ENCODE results near the gene TAPBP. TPM values are rescaled to one million over a fixed set of nuclear protein-coding genes. Genes with fewer than 3 reads are reported as not detected.

TAPBP gene
- total RNA-seq, 4 donors from 2014 or later, result 69.8 to 150 (median 86.6) TPM

DNA sequence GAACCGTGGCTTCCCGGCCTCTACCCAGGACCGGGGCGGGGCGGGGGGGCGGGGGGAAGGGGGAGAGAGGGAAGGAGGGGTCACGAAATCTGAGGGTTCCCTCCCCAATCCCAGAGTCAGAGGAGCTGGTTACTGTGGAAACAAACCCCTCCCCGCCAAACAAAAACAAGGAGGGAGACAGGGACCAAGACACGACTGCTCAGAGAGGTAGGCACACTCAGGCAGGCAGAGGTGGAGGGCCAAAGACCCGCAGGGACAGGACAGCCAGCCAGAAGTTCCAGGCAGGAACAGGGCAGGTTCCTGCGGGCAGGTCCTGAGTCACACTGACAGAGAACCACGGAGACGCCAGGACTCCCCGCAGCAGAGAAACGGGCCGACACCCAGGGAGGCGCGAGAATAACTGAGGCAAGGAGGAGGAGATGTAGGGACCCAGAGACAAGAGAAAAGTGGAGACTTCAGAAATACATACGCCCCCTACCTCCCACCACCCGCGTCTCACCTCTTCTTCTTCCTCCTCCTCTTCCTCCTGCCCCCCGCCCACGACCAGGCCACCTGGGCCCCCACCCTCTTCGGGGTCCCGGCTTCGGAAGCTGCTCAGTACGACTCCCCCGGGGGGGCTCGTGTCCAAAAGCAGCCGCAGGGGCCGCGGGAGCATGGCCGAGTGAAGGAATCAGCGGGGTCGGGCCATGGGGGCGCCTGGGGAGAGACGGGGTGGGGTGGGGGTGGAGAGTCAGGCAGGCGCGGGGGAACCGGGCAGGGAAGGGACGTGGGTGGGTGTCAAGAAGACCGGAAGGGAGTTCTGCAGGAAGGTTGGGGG lies 15.7 kb downstream of the TAPBP start:
- peak; percentile 94 for DNase-seq (ENCODE audit: extremely low spot score)
- Histone ChIP-seq H3K27ac (replicated peaks in 1 of 4) (peak overlapping the region; percentile 93 to 99 (median 98)), H3K27me3 (no peaks in the 10 kb centered on the region), H3K36me3 (peaks cover 14 to 56% (median 52%) of the 10 kb centered on the region in 4 donors), H3K4me1 (peaks cover 28 to 60% (median 41%) of the 10 kb centered on the region in 4 donors), H3K4me3 (peak overlapping the region; percentile 69 to 98 (median 82)), H3K9me3 (no peaks in the 10 kb centered on the region)
- TF ChIP-seq POLR2A (IDR thresholded peaks at IDR 0.05; ENCODE audit: low read depth) (no peak), POLR2AphosphoS5 (IDR thresholded peaks at IDR 0.05) (peak; percentile 33 to 77)
- intact Hi-C loops (cut with DNase I), result no loop called here
- 1% methylated on average over 31 of the region's 42 CpGs for WGBS

GRCh38 chr6:33297406-33297955 lies 16.4 kb downstream of the TAPBP start:
- Histone ChIP-seq H3K27ac (replicated peaks in 1 of 4) (peak overlapping the region; percentile 93 to 99 (median 98)), H3K9me3 (no peaks in the 10 kb centered on the region), H3K4me1 (peaks cover 28 to 60% (median 41%) of the 10 kb centered on the region in 4 donors), H3K27me3 (no peaks in the 10 kb centered on the region), H3K36me3 (peaks cover 12 to 56% (median 52%) of the 10 kb centered on the region in 4 donors), H3K4me3 (peak overlapping the region; percentile 69 to 98 (median 82))
- intact Hi-C loops (cut with DNase I), result no loop called here
- TF ChIP-seq POLR2AphosphoS5 (IDR thresholded peaks at IDR 0.05), result no peak
- TF ChIP-seq EP300 (IDR thresholded peaks at IDR 0.05), result no peak
- no peak for TF ChIP-seq POLR2A (IDR thresholded peaks at IDR 0.05; ENCODE audit: low read depth)
- TF ChIP-seq, protein P1, sequence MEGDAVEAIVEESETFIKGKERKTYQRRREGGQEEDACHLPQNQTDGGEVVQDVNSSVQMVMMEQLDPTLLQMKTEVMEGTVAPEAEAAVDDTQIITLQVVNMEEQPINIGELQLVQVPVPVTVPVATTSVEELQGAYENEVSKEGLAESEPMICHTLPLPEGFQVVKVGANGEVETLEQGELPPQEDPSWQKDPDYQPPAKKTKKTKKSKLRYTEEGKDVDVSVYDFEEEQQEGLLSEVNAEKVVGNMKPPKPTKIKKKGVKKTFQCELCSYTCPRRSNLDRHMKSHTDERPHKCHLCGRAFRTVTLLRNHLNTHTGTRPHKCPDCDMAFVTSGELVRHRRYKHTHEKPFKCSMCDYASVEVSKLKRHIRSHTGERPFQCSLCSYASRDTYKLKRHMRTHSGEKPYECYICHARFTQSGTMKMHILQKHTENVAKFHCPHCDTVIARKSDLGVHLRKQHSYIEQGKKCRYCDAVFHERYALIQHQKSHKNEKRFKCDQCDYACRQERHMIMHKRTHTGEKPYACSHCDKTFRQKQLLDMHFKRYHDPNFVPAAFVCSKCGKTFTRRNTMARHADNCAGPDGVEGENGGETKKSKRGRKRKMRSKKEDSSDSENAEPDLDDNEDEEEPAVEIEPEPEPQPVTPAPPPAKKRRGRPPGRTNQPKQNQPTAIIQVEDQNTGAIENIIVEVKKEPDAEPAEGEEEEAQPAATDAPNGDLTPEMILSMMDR (IDR thresholded peaks at IDR 0.05), result no peak
- no peak for DNase-seq (ENCODE audit: extremely low spot score)
- WGBS, result 9% methylated on average over 9 of the region's 16 CpGs

DNA sequence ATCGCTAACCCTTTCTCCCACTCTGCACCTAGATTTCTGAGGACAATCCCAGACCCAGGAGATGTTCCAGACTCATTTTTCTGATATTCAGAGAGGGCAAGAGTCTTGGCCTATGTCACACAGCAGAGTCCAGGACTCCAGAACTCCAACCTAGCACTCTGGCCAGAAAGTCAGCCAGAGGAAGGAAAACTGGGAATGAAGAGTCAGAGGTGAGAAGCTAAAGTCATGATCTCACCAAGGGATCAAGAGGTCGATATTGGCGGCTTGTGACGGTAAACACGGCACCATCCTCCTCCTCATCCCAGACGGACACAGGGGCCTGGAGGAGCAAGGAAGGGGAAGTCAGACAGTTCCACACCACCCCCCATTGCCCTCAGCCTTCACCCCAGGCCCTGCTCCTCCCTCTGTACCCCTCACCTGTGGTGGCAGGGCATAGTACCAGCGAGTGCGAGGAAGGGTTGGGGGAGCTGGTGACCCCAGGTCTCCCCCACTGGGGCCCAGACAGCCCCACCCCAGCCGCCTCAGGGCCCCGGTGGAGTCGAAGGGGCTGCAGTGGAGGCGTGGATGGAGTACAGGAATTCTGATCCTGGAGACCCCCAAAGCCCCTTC lies 17.0 kb downstream of the TAPBP start:
- WGBS, result 59% methylated on average over 6 of the region's 12 CpGs
- peaks cover 18 to 56% (median 52%) of the 10 kb centered on the region in 4 donors for H3K36me3 ChIP-seq
- no peaks in the 10 kb centered on the region for H3K9me3 ChIP-seq
- H3K4me1 ChIP-seq, result peaks cover 28 to 60% (median 40%) of the 10 kb centered on the region in 4 donors
- TF ChIP-seq, protein P1 (IDR thresholded peaks at IDR 0.05), result no peak
- TF ChIP-seq POLR2AphosphoS5 (IDR thresholded peaks at IDR 0.05), result no peak
- no peak for TF ChIP-seq POLR2A (IDR thresholded peaks at IDR 0.05; ENCODE audit: low read depth)
- TF ChIP-seq EP300 (IDR thresholded peaks at IDR 0.05), result no peak
- H3K27ac ChIP-seq (replicated peaks in 1 of 4), result peak overlapping the region; percentile 93 to 99 (median 98)
- no peak for DNase-seq (ENCODE audit: extremely low spot score)
- intact Hi-C loops (cut with DNase I), result no loop called here
- H3K4me3 ChIP-seq, result peak overlapping the region; percentile 69 to 98 (median 82)
- H3K27me3 ChIP-seq, result no peaks in the 10 kb centered on the region

GRCh38 chr6:33295621-33296369 lies 18.1 kb downstream of the TAPBP start:
- Histone ChIP-seq H3K27ac (replicated peaks in 1 of 4) (no peak overlapping the region), H3K9me3 (no peaks in the 10 kb centered on the region), H3K4me3 (no peak overlapping the region), H3K4me1 (peaks cover 21 to 50% (median 31%) of the 10 kb centered on the region in 4 donors), H3K27me3 (no peaks in the 10 kb centered on the region), H3K36me3 (peaks cover 25 to 64% (median 58%) of the 10 kb centered on the region in 4 donors)
- intact Hi-C loops (cut with DNase I), result no loop called here
- DNase-seq (ENCODE audit: extremely low spot score), result no peak
- 82% methylated on average over 14 of the region's 15 CpGs for WGBS
- TF ChIP-seq POLR2AphosphoS5 (IDR thresholded peaks at IDR 0.05) (no peak), EP300 (IDR thresholded peaks at IDR 0.05) (no peak), POLR2A (IDR thresholded peaks at IDR 0.05; ENCODE audit: low read depth) (no peak)
- TF ChIP-seq, protein P1 (IDR thresholded peaks at IDR 0.05), result no peak
